HG03442 (cell line): Measurements from ENCODE around the gene PRSS22.

ENCODE experiments used
- ATAC-seq: cut with Tn5 transposase; IDR thresholded peaks from one replicate; pipeline ENCODE4 v1.9.1; 2021; ENCODE audit warnings: mild to moderate bottlenecking, moderate library complexity; ENCODE audit not compliant: unreplicated experiment

PRSS22 gene

DNA sequence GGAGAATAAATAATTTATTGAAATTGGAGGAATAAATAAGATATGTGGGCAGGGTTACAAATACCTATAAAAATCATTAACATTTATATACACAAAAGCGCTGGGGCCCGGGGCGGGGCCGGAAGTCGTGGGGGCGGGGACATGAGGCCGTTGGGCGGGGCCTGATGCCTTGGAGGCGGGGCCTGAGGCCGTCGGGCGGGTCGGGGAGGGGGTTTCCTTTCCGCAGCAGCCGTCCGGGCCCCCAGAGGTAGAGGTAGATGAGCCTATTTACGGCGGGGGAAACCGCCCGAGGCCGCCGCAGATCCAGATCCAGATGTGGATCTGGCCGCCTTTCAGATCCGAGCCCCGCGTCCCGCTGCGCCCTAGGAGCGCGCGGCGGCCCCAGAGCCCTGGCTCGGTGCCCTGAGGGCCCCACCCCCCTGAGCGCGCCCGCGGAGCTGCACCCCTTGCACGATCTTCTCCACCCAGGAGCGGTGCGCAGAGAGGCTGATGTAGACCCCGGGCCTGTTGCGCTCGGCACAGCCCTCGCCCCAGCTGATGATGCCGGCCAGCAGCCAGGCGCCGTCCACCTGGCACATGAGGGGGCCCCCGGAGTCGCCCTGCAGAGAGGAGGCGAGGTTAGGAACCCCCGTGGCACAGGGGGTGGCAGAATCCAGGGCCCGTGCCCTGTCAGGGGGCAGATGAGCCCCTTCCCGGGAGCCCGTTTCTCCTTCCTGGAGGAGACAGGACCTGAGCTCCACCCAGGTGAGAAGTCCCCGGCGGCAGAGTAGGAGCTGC lies 5.1 kb downstream of the PRSS22 start:
- ATAC-seq = no peak

DNA sequence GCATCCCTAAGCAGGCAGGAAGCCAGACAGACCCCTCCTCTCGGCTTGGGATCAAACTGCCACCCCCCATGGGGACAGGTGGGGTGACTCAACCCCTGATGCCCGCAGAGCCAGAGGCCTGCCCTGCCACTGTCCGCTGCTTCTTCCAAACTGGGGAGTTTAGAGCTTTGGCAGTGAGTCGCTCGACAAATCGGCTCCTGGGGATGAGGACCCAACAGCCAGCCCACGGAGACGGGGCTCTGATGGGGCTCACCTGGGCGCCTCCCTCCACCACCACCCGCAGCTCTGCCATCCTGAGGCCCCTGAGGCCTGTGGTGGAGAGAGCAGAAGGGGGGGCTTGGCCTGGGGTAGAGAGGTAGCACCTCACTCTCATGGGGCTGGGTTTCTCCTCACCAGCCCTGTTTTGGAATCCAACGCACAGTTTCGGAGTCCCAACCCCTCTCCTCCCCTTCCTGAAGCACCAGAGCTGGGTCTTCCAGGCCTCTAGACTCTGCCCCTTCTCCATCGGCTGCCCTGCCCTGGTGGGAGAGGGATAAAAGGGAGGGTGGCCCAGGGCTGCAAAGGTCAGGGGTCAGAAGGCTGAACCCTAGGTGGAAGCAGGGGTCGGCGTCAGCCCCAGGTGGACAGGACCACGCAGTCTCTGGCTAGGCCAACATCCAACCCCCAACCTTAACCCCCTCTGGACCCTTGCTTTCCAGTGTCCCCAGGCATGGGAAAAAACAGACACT lies 5.8 kb downstream of the PRSS22 start:
- ATAC-seq = no peak

DNA sequence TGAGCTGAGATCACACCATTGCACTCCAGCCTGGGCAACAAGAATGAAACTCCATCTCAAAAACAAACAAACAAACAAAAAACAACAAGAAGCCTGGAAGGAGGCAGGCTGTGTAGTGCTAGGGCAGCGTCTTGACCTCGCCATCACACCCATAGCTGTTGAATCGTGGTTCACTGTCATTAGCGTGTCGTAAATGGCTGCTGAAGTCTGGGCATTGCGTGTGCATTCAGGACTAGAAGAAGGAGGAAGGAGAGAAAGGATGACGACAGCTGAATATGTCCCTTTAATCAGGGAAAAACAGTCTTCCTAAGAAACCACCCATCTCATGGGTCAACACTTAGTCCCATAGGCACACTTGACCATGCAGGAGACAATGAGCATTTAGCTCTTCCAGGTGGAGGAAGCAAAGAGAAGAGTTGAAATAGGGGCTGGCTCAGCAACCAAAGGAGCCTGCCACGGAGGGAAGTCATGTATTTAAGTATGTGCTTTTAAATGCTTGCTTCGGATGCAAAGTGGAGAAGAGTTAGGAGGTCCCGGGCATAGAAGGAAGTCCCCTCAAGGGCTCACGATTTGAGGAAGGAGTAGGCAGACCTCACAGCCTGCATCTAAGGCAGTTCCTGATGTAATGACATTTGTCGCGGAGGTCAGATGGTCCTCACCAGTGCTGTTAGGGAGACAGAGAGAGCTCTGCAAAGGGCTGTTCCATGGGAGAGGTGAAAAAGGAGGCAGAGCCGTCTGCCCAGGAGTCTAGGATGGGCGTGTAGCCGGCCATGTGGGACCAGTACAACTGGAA lies 8.8 kb downstream of the PRSS22 start:
- ATAC-seq = no peak

DNA sequence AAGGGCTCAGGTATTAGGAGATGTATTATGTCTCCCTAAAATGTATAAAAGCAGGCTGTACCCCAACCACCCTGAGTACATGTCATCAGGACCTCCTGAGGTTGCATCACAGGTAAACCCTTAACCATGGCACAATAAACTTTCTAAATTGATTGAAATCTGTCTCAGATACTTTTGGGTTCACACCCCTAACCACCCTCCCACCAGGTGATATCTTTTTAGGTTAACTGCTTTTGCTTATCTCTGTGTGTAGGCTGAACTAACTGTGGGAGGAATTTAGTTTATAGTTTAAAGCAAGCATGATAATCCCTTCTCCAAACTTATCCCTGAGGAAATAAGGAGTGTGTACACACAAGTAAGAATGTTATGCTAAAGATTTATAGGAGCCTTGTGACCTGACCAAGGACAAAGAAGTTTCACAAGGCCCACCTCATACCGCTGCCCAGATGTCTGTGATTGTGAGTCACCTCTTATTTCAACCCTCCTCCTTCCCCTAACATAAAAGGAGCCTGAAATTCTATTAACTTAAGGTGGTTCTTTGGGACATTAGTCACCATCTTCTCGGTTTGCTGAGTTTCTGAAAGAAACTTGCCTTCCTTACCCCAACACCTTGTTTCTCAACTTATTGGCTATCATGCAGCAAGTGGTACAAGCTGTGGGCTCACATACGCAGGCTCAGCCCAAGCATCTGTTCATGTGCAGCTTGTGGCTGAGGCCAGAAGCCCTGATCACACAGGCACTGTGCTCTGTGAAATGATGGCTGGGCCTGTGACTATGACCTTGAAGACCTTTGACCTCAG lies 11.3 kb downstream of the PRSS22 start:
- ATAC-seq = no peak

DNA sequence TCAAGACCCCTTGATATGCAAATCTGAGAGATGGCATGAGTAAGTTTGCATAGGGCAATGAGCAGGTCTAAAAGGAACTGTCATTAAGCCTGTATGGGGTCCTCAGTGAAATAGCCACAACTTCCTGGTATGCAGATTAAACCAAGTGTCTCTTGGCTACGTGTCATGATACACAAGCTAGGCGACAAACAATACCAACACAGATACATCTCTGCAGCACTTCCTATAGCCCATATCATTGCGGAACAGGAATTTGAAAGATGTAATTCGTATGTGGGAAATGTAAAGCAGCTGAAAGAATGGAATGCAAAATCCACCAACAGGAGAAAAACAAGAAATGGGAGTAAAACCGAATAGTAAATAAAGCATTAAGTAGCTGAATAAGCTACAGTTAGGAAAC lies 12.9 kb downstream of the PRSS22 start:
- ATAC-seq = no peak

DNA sequence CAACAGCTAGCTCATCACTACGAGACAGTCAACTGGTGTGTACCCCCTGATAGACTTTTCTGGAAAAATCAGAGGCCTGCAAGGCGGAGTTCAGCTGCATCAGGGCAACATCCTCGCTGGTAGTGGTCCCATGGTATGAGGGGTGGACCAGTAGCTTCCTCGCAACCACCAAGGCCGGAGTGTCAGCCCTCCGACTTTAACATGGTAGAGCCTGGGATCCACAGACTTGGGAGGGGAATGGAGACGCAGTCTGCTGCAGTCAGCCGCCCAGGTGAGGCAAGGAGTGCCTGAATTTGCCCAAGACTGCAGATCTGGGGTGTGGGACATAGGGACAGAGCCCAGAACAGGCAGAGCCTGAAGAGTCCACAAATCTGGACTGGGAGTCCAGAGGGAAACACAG lies 14.4 kb downstream of the PRSS22 start:
- no peak for ATAC-seq

GRCh38 chr16:2842340-2843000 lies 15.5 kb downstream of the PRSS22 start:
- no peak for ATAC-seq

DNA sequence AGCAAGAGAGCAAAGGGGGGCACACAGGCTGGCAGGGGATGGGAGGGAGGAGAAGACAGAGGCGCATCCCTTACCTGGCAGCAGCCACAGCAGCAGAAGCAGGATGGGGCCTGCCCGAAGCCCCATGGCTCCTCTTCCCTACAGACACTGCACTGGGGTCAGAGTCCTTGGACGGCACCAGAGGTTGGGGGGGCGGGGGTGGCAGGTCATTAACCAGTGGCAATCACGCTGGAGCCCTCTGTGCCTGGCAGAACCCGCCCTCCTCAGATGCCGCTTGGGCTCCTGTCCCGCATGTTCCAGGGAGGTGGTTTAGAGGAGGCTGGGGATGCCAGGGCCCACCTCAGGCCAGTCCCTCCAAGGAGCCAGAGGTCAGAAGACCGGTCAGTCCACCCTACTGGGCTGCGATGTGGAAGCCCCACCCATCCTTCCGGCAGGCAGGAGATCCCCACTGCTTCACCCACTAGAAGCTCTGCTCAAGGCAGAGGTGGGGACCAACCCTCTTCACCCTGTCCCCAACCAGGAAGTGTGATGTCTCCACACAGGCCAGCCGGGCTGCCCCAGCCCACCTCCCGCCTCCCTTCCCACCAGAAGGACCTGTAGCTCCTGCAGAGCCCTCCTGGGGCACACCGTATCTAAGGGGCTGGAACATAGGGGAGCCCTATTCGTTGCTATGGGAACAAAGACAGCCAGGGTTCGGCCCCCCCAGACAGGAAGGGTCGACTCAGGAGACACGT lies 16.2 kb downstream of the PRSS22 start:
- ATAC-seq = no peak

- ATAC-seq = no peak
Observed at GRCh38 chr16:2840914-2841313, 17.1 kb downstream of the PRSS22 start.

DNA sequence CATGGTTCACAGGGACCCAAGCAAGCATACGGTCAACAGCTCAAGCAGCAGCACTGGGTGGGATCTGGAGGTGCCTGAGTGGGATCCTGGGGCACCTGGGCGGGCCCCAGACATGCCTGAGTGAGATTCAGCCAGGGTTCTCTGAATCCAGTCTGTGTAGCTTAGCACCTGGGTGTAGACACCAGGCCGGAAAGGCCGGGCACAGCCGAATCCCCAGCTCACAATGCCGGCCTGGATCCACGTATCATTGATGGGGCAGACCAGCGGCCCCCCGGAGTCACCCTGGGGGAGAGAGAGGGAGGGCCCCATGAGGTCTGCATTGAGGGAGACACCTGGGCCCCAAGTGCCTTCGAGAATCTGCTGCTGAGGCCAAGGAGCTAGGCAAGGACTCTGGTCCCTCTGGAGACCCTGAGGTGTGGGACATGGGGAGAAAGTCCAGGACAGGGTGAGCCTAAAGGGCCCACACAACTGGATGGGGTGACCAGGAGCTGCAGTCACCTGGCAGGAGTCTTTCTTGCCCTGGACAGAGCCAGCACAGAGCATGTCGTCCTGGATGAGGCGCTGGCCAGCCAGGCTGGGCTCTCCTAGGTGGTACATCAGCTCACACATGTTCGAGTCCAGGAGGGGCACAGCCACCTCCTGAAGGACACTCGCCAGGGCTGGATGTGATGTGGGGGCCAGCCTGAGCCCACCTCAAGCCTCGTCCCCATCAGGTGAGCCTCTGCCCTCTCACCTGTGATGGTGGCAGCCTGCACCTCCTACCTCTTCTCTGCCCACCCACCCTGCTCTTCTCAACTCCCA lies 18.1 kb downstream of the PRSS22 start:
- no peak for ATAC-seq

- ATAC-seq = no peak
Observed at GRCh38 chr16:2838928-2839327, 19.0 kb downstream of the PRSS22 start.

- no peak for ATAC-seq
Observed at GRCh38 chr16:2836646-2837508, 21.1 kb downstream of the PRSS22 start.

DNA sequence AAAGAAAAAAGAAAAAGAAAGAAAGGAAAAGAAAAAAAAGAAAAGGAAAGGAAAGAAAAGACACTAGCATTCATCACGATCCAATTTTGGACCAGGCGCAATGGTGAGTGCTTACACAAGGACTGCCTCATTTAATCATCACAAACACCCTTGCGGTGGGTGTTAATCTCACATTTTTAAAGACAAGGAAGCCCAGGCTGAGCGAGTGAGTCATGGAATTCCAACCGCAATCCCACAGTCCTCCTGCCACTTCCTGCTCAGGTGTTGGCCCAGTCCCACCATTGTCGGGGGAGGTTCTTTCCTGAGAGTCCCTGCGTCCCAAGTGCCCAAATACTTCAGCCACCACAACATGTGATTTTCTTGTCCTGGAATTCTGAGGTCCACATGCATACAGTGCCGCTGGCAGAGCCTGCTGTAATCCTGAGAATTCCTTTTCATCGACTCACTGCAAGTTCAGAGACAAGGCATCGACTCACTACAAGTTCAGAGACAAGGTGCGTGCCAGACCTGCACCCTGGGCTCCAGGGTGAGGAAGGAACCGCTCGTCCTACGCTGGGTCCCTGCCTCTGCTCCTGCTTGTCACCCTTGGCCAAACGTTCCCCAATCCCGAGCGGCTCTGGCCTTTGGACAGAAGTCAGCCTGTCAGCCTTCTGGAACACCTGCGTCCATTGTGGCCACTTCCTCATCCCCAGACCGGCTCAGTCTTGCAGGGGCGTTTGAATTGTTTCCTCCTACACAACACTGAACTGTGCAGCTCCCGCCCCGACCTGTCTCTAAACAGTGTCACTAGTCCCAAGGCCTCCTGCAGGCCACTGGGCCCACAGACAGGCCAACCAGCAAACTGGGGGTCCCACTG lies 22.1 kb downstream of the PRSS22 start:
- no peak for ATAC-seq

DNA sequence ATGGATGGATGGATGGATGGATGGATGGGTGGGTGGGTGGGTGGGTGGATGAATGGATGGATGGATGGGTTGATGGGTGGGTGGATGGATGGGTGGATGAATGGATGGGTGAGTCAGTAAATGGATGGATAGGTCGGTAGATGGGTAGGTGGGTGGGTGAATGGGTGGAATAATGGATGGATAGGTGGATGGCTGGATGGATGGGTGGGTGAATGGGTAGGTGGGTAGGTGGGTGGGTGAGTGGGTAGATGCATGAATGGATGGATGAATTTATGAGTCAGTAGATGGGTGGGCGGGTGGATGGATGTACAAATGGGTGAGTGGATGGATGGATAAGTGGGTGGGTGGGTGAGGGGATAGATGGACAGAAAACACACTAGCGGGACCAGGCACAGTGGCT lies 23.0 kb downstream of the PRSS22 start:
- ATAC-seq = no peak

DNA sequence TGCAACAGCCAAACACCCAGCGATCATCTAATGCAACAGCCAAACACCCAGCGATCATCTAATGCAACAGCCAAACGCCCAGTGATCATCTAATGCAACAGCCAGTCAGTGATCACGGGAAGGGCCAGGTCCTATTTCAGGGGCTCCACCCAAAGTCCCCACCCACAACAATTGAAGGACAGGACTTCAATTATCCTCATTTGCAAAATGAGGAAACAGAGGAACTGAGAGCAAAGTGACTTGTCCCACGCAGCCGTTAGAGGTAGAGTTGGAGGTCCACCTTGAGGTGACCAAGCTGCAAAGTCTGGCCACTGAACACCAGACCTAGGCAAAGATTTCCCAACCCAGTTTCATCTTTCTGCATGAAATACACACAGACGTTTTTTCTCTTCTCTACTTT lies 24.2 kb downstream of the PRSS22 start:
- ATAC-seq = no peak

GRCh38 chr16:2831203-2831602 lies 26.8 kb downstream of the PRSS22 start:
- no peak for ATAC-seq

DNA sequence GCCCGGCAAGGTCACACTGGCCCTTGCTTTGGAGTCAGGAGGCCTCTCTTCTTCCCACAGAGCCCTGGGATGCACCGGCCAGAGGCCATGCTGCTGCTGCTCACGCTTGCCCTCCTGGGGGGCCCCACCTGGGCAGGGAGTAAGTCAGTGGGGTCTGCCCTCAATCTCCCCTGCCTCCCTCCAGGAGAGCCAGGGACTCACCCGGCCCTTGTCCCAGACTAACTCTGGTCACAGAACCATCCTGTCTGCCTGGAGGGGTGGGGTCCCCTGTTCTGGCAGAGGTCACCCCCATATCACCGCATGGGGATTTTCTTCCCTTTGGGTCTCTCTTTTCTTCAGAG lies 27.6 kb downstream of the PRSS22 start:
- ATAC-seq = no peak
